DND-41 (cell line): Measurements from ENCODE around the gene CACNB4.
"Not testable (repeated sequence)": the region's sequence is repeated elsewhere in the genome, so short reads cannot be mapped to it uniquely, and the experiment has no call there.

Source experiments
- ATAC-seq: fragments of 200-7000 bp; cut with Tn5 transposase; 3 replicates; pipeline ENCODE4 v1.9.1; 2021; ENCODE audit warnings: low read depth; ENCODE audit not compliant: insufficient read depth
- DNase-seq: peaks from one replicate; pipeline ENCODE4 v3.0.0-alpha.2; 2020
- H2AFZ ChIP-seq: 2 replicates; pipeline ENCODE4 v1.6.0; 2012; ENCODE audit warnings: low read depth, low read length
- H3K27ac ChIP-seq: 2 replicates; pipeline ENCODE4 v1.5.1; 2012; ENCODE audit warnings: low read length, inconsistent platforms
- H3K27me3 ChIP-seq: fragments of 200-600 bp; sonication (generic); 2 replicates; pipeline ENCODE4 v1.6.0; 2012; ENCODE audit warnings: low read length, mild to moderate bottlenecking, inconsistent platforms; ENCODE audit not compliant: insufficient read depth, poor library complexity
- H3K36me3 ChIP-seq: 2 replicates; pipeline ENCODE4 v1.5.1; 2012; ENCODE audit warnings: low read length, inconsistent platforms; ENCODE audit not compliant: insufficient read depth
- H3K4me1 ChIP-seq: 2 replicates; pipeline ENCODE4 v1.5.1; 2012; ENCODE audit warnings: mild to moderate bottlenecking, low read length; ENCODE audit not compliant: insufficient read depth
- H3K4me2 ChIP-seq: 2 replicates; pipeline ENCODE4 v1.6.0; 2012; ENCODE audit warnings: mild to moderate bottlenecking, moderate library complexity, low read length, inconsistent platforms; ENCODE audit not compliant: insufficient read depth
- H3K4me3 ChIP-seq, 2 experiments: fragments of 200-600 bp in 1 of 2; shearing (Covaris generic) in 1 of 2; 2 replicates each; pipeline ENCODE4 v1.5.1; 2012 to 2016; ENCODE audit warnings: inconsistent platforms in 2 of 2, low read length in 2 of 2, mild to moderate bottlenecking in 2 of 2, low read depth in 1 of 2, moderate library complexity in 1 of 2
- H3K79me2 ChIP-seq: 2 replicates; pipeline ENCODE4 v1.6.0; 2012; ENCODE audit warnings: low read length, inconsistent platforms; ENCODE audit not compliant: insufficient read depth
- H3K9ac ChIP-seq: 2 replicates; pipeline ENCODE4 v1.6.0; 2012; ENCODE audit warnings: low read depth, mild to moderate bottlenecking, inconsistent platforms, low read length, moderate library complexity
- H3K9me3 ChIP-seq: 2 replicates; pipeline ENCODE4 v1.5.1; 2012; ENCODE audit warnings: low read length, moderate library complexity, mild to moderate bottlenecking, inconsistent platforms; ENCODE audit not compliant: insufficient read depth, severe bottlenecking
- H4K20me1 ChIP-seq: 2 replicates; pipeline ENCODE4 v1.6.0; 2012; ENCODE audit warnings: low read length; ENCODE audit not compliant: insufficient read depth
- CTCF ChIP-seq: IDR thresholded peaks from 2 replicates; pipeline ENCODE4 v1.5.1; 2012; ENCODE audit warnings: borderline replicate concordance, low read length, moderate library complexity, mild to moderate bottlenecking; ENCODE audit not compliant: poor library complexity, severe bottlenecking; ENCODE audit errors: extremely low read depth
- EZH2 ChIP-seq: IDR thresholded peaks from 3 replicates; pipeline ENCODE4 v1.6.1; 2012; ENCODE audit warnings: borderline replicate concordance, low read depth, mild to moderate bottlenecking, moderate library complexity, low read length, inconsistent platforms; ENCODE audit not compliant: severe bottlenecking

CACNB4 gene

GRCh38 chr2:152025678-152026287 is 73.1 kb downstream of the CACNB4 start:
- H3K4me3 ChIP-seq = peak overlapping the region in 1 of 2 experiments; percentile 49; a peak in 1 of 4 replicates
- H2AFZ ChIP-seq = peak overlapping the region; percentile 70
- ATAC-seq = peak; percentile 98
- no peaks in the 10 kb centered on the region for H3K79me2 ChIP-seq
- peak; percentile 78 for DNase-seq
- no peaks in the 10 kb centered on the region for H4K20me1 ChIP-seq
- H3K4me2 ChIP-seq = peak overlapping the region; percentile 68
- 0 out of 2 replicates have a peak overlapping the region, but pooled peaks have one; percentile 5 for H3K9ac ChIP-seq
- peaks cover 9% of the 10 kb centered on the region; the same call in 1 of the 2 replicates for H3K4me1 ChIP-seq
- no peaks in the 10 kb centered on the region for H3K9me3 ChIP-seq
- H3K27me3 ChIP-seq = no peaks in the 10 kb centered on the region
- peak; percentile 88 for TF ChIP-seq CTCF
- no peak for TF ChIP-seq EZH2
- H3K27ac ChIP-seq = no peak overlapping the region
- H3K36me3 ChIP-seq = no peaks in the 10 kb centered on the region

- H3K36me3 ChIP-seq = no peaks in the 10 kb centered on the region
- no peaks in the 10 kb centered on the region for H4K20me1 ChIP-seq
- no peak overlapping the region for H3K4me2 ChIP-seq
- no peak overlapping the region for H3K9ac ChIP-seq
- no peak overlapping the region for H3K27ac ChIP-seq
- H3K27me3 ChIP-seq = peaks cover 4% of the 10 kb centered on the region
- TF ChIP-seq EZH2 (no peak), CTCF (no peak)
- no peak for DNase-seq
- H3K79me2 ChIP-seq = no peaks in the 10 kb centered on the region
- H3K4me1 ChIP-seq = peaks cover 9% of the 10 kb centered on the region; the same call in 1 of the 2 replicates
- H3K4me3 ChIP-seq = no peak overlapping the region
- H2AFZ ChIP-seq = no peak overlapping the region
- H3K9me3 ChIP-seq = no peaks in the 10 kb centered on the region
- ATAC-seq = no peak
These were observed 74.4 kb downstream of the CACNB4 start for GRCh38 chr2:152024477-152024876.

- Histone ChIP-seq H3K27me3 (peaks cover 4% of the 10 kb centered on the region), H3K27ac (no peak overlapping the region), H2AFZ (no peak overlapping the region), H3K9ac (no peak overlapping the region), H3K4me1 (peaks cover 9% of the 10 kb centered on the region; the same call in 1 of the 2 replicates), H3K9me3 (no peaks in the 10 kb centered on the region), H3K79me2 (no peaks in the 10 kb centered on the region), H4K20me1 (no peaks in the 10 kb centered on the region), H3K4me3 (no peak overlapping the region), H3K36me3 (no peaks in the 10 kb centered on the region), H3K4me2 (no peak overlapping the region)
- no peak for TF ChIP-seq CTCF
- no peak for TF ChIP-seq EZH2
- ATAC-seq = no peak
- no peak for DNase-seq
These were observed 76.8 kb downstream of the CACNB4 start for GRCh38 chr2:152022090-152022489.

GRCh38 chr2:152021001-152021400 is 77.8 kb downstream of the CACNB4 start:
- H3K4me1 ChIP-seq, H3K4me2 ChIP-seq, H3K27me3 ChIP-seq, H3K27ac ChIP-seq, H3K4me3 ChIP-seq, ATAC-seq, DNase-seq, H3K9me3 ChIP-seq, H3K9ac ChIP-seq, H2AFZ ChIP-seq, H3K79me2 ChIP-seq, H4K20me1 ChIP-seq, H3K36me3 ChIP-seq: not testable (repeated sequence)
